DMS79 (cell line): ENCODE results near the gene POMGNT1.

Source experiments
- DNase-seq: peaks from one replicate; lab custom pipeline; 2025; lab: John Stamatoyannopoulos, UW

The POMGNT1 gene

DNA sequence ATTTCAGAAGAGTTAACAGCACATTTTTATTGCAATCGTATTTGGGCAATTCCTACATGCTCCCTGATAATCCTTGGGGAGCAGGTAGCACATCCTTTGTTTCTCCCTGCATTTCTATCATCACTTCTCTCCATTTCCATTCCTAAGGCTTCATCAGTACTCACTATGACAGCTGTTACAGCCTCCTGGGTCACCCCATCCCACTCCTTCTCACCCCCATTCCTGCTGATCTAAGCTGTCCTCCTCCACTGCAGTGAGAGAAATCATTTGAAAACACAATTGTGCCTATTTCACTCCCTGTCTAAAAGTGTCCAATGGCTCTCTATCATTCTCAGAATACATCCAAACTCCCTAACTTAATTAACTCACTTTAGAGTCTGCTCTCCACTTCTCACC is 40.3 kb downstream of the POMGNT1 start:
- DNase-seq, result no peak

DNA sequence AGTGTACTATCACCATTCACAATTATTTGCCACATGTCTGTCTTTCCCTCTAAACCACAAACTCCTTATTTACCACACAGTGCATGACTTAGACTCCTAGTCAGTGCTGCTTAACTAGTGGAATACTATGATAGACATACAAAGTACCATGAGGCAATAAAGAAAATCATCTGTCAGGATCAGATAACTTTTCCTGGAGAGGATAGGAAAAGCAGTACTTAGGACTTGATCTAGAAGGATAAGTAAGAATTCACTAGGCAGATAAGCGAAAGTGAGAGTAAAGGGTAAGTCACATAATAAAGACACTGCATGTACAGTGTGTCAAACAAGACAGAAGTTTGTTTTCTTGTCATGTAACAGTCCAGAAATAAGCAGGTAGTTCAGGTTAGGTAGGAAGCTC is 44.5 kb downstream of the POMGNT1 start:
- no peak for DNase-seq

DNA sequence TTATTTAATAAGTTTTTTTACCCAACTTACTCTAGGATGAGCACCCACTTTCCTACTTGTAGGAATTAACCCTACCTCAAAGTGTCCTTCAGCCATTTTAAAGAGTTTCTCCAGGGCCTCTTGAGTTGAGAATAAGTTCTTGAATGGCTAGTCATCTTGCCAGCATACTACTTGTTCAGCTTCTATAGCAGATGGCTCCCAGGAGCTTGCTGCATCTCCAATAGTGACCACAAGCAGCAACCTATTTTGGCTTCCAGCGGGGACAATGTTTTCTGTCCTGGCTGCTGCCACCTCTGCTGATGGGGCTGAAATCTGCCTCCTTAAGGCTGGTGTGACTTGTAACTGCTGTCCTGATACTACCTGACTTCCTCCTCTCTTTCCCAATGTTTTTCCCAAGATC is 45.0 kb downstream of the POMGNT1 start:
- DNase-seq, result peak; percentile 82

DNA sequence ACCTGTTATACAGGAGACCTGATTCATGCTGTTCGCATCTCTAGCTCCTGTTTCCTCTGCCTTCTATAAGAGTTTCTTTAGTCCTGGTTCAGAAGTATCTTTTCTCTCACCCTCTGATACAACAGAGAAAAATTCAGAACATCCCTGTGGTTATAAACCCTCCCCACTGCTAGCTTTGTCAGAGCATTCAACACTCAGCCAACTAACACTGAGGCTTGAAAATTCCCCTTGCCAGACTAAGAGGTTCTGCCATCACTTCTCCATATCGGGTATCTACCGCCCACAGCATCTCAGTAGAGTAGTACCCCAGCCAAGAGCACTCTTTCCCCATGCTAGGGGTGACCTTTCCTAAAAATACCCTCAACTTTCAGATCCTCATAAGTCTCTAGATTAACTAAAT is 46.2 kb downstream of the POMGNT1 start:
- DNase-seq, result no peak

DNA sequence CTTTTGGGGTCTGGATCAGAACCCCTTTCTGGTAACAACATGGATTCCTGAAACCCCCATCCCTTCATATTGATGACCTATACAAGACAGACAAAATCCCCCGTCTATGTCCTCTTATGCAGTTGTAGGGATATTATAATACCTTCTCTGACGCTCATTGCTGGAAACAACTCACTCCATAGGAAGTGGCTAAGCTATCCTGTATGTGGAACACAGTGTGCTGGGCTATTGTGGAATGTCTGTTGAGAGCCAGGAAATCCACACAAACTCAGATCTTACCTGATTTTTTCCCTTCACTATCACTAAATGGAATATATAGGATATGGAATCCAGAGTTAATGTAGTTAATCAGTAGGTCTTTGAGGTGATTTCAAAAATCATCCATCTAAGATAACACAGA is 48.1 kb downstream of the POMGNT1 start:
- DNase-seq, result no peak

DNA sequence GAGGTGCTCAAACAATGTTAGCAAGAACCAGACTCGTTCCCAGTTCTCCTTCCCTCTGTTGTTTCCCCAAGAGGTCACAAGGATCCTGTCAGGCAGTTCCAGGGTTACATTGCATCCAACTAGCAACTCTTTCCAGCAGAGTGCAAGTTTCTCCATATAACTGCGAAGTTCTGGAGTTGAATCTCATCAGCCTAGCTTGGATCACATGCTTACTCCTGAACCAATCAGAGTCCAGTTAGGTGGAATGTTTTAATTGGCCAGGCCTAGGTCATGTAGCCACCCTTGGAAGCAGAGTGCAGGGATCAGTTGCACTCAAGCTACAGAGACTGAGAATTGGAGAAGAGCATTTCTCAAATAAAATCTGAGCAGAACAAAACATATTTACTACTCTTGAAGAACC is 49.9 kb downstream of the POMGNT1 start:
- no peak for DNase-seq
